Astrocyte of the cerebellum (primary cell): Measurements from ENCODE around the gene PPFIA1.
"Not testable (repeated sequence)": the region's sequence is repeated elsewhere in the genome, so short reads cannot be mapped to it uniquely, and the experiment has no call there.

Experiments used
- DNase-seq: peaks from one replicate; pipeline ENCODE4 v3.0.0-alpha.2; 2011; ENCODE audit warnings: low read depth
- H3K4me3 ChIP-seq: 2 replicates; pipeline ENCODE4 v1.5.1; 2011; ENCODE audit warnings: mild to moderate bottlenecking, low read depth, low read length, moderate library complexity
- in situ Hi-C: cut with HindIII; loops from 2 replicates; pipeline ENCODE4 v1.10.0; 2017; ENCODE audit warnings: low sequenced_read_pairs
- TF ChIP-seq, protein P1 (sequence below): IDR thresholded peaks from 2 replicates; pipeline ENCODE4 v1.5.1; 2012; ENCODE audit warnings: low read length, low read depth, moderate library complexity, mild to moderate bottlenecking; ENCODE audit errors: missing control alignments

PPFIA1 gene

GRCh38 chr11:70326365-70326811, 55.9 kb downstream of the PPFIA1 start:
- DNase-seq: no peak
- TF ChIP-seq, protein P1, sequence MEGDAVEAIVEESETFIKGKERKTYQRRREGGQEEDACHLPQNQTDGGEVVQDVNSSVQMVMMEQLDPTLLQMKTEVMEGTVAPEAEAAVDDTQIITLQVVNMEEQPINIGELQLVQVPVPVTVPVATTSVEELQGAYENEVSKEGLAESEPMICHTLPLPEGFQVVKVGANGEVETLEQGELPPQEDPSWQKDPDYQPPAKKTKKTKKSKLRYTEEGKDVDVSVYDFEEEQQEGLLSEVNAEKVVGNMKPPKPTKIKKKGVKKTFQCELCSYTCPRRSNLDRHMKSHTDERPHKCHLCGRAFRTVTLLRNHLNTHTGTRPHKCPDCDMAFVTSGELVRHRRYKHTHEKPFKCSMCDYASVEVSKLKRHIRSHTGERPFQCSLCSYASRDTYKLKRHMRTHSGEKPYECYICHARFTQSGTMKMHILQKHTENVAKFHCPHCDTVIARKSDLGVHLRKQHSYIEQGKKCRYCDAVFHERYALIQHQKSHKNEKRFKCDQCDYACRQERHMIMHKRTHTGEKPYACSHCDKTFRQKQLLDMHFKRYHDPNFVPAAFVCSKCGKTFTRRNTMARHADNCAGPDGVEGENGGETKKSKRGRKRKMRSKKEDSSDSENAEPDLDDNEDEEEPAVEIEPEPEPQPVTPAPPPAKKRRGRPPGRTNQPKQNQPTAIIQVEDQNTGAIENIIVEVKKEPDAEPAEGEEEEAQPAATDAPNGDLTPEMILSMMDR: no peak
- in situ Hi-C loops: no loop called here
- no peak overlapping the region for H3K4me3 ChIP-seq

GRCh38 chr11:70326833-70327232, 56.3 kb downstream of the PPFIA1 start:
- DNase-seq: no peak
- no peak overlapping the region for H3K4me3 ChIP-seq
- in situ Hi-C loops: no loop called here
- TF ChIP-seq, protein P1: no peak

- in situ Hi-C loops: no loop called here
- no peak for DNase-seq
- no peak overlapping the region for H3K4me3 ChIP-seq
- TF ChIP-seq, protein P1: no peak
These were observed 57.2 kb downstream of the PPFIA1 start for GRCh38 chr11:70327717-70328116.

DNA sequence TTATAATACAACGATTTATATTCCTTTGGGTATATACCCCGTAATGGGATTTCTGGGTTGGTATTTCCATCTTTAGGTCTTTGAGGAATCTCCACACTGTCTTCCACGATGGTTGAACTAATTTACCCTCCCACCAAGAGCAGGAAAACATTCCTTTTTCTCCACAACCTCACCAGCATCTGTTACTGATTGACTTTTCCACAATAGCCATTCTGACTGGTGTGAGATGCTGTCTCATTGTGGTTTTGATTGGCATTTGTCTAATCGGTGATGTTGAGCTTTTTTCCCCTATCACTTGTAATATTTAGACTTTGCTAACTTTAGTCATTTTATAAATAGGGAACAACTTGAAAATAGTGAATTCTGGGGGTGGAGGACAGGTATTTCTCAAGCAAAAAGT, 58.1 kb downstream of the PPFIA1 start:
- no peak for DNase-seq
- H3K4me3 ChIP-seq: no peak overlapping the region
- in situ Hi-C loops: no loop called here
- TF ChIP-seq, protein P1: no peak

GRCh38 chr11:70331320-70331843, 60.9 kb downstream of the PPFIA1 start:
- H3K4me3 ChIP-seq, in situ Hi-C loops, DNase-seq: not testable (repeated sequence)

DNA sequence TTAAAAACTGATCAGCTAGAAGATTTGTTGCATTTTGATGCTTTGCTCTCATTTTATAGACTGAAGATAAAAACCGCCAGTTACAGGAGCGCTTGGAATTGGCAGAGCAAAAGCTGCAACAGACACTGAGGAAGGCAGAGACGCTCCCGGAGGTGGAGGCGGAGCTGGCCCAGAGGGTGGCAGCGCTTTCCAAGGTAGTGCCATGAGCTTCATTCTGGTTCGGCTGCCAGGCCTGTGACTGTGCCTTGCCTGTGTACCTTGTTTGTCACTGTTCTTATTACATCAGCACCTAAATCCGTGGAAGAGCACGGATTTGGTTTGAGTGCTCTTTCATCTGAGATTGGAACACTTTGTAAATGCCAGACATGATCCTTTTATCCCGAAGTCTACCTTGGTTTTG, 61.4 kb downstream of the PPFIA1 start:
- no peak for DNase-seq
- in situ Hi-C loops: no loop called here
- H3K4me3 ChIP-seq: no peak overlapping the region
- TF ChIP-seq, protein P1: no peak

- H3K4me3 ChIP-seq: no peak overlapping the region
- in situ Hi-C loops: no loop called here
- no peak for DNase-seq
- TF ChIP-seq, protein P1: no peak
These were observed 62.1 kb downstream of the PPFIA1 start for GRCh38 chr11:70332567-70332966.
